ENCODE measurements around the gene GRIK3.

GRCh38 chr1:37071829-37072228 lies 37.5 kb upstream of the GRIK3 start:
- TF ChIP-seq, protein P1, sequence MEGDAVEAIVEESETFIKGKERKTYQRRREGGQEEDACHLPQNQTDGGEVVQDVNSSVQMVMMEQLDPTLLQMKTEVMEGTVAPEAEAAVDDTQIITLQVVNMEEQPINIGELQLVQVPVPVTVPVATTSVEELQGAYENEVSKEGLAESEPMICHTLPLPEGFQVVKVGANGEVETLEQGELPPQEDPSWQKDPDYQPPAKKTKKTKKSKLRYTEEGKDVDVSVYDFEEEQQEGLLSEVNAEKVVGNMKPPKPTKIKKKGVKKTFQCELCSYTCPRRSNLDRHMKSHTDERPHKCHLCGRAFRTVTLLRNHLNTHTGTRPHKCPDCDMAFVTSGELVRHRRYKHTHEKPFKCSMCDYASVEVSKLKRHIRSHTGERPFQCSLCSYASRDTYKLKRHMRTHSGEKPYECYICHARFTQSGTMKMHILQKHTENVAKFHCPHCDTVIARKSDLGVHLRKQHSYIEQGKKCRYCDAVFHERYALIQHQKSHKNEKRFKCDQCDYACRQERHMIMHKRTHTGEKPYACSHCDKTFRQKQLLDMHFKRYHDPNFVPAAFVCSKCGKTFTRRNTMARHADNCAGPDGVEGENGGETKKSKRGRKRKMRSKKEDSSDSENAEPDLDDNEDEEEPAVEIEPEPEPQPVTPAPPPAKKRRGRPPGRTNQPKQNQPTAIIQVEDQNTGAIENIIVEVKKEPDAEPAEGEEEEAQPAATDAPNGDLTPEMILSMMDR (IDR thresholded peaks at IDR 0.05; ENCODE audit: insufficient read depth, low read length): no peak
- TF ChIP-seq POLR2AphosphoS5 (IDR thresholded peaks at IDR 0.05; ENCODE audit: low read depth) (no peak), REST (IDR thresholded peaks at IDR 0.05; ENCODE audit: insufficient replicate concordance, low read depth) (no peak), SPI1 (IDR thresholded peaks at IDR 0.05; ENCODE audit: borderline replicate concordance, low read depth) (no peak)
